ENCODE data around the gene PHLDA3.

- TF ChIP-seq EZH2 (IDR thresholded peaks at IDR 0.05; ENCODE audit: borderline replicate concordance, low read depth, low read length, severe bottlenecking) = no peak
- TF ChIP-seq, protein P1, sequence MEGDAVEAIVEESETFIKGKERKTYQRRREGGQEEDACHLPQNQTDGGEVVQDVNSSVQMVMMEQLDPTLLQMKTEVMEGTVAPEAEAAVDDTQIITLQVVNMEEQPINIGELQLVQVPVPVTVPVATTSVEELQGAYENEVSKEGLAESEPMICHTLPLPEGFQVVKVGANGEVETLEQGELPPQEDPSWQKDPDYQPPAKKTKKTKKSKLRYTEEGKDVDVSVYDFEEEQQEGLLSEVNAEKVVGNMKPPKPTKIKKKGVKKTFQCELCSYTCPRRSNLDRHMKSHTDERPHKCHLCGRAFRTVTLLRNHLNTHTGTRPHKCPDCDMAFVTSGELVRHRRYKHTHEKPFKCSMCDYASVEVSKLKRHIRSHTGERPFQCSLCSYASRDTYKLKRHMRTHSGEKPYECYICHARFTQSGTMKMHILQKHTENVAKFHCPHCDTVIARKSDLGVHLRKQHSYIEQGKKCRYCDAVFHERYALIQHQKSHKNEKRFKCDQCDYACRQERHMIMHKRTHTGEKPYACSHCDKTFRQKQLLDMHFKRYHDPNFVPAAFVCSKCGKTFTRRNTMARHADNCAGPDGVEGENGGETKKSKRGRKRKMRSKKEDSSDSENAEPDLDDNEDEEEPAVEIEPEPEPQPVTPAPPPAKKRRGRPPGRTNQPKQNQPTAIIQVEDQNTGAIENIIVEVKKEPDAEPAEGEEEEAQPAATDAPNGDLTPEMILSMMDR (IDR thresholded peaks at IDR 0.05; ENCODE audit: extremely low read depth in 1 of 2, insufficient read depth in 1 of 2, low read depth in 1 of 2, low read length in 2 of 2) = no peak
- TF ChIP-seq POLR2AphosphoS5 (IDR thresholded peaks at IDR 0.05; ENCODE audit: insufficient read depth, low read depth, low read length) = no peak
- no peak for TF ChIP-seq MYC (IDR thresholded peaks at IDR 0.05; ENCODE audit: low read depth, low read length)
- no peak for TF ChIP-seq JUN (IDR thresholded peaks at IDR 0.05; ENCODE audit: borderline replicate concordance, insufficient read depth, insufficient read length, low read depth)
- no peak for TF ChIP-seq POLR2A (IDR thresholded peaks at IDR 0.05; ENCODE audit: low read depth, low read length)
- TF ChIP-seq MAX (IDR thresholded peaks at IDR 0.05; ENCODE audit: insufficient read depth, insufficient read length) = no peak
- no peak for TF ChIP-seq FOS (IDR thresholded peaks at IDR 0.05; ENCODE audit: borderline replicate concordance, insufficient read depth, low read length)
Observed at GRCh38 chr1:201517631-201518030, 48.6 kb upstream of the PHLDA3 start.
